ENCODE measurements around the gene PGBD4.
"Not testable (repeated sequence)": the region's sequence is repeated elsewhere in the genome, so short reads cannot be mapped to it uniquely, and the experiment has no call there.

PGBD4 gene

GRCh38 chr15:34116620-34117019 lies 14.7 kb downstream of the PGBD4 start:
- Histone ChIP-seq H3K4me3 (ENCODE audit: low read depth, low read length) (no peak overlapping the region), H3K27me3 (no peaks in the 10 kb centered on the region), H3K4me1 (no peaks in the 10 kb centered on the region), H3K9me3 (no peaks in the 10 kb centered on the region), H3K36me3 (no peaks in the 10 kb centered on the region)
- TF ChIP-seq, protein P1, sequence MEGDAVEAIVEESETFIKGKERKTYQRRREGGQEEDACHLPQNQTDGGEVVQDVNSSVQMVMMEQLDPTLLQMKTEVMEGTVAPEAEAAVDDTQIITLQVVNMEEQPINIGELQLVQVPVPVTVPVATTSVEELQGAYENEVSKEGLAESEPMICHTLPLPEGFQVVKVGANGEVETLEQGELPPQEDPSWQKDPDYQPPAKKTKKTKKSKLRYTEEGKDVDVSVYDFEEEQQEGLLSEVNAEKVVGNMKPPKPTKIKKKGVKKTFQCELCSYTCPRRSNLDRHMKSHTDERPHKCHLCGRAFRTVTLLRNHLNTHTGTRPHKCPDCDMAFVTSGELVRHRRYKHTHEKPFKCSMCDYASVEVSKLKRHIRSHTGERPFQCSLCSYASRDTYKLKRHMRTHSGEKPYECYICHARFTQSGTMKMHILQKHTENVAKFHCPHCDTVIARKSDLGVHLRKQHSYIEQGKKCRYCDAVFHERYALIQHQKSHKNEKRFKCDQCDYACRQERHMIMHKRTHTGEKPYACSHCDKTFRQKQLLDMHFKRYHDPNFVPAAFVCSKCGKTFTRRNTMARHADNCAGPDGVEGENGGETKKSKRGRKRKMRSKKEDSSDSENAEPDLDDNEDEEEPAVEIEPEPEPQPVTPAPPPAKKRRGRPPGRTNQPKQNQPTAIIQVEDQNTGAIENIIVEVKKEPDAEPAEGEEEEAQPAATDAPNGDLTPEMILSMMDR (IDR thresholded peaks at IDR 0.05; ENCODE audit: low read depth, low read length): no peak
- DNase-seq: no peak

DNA sequence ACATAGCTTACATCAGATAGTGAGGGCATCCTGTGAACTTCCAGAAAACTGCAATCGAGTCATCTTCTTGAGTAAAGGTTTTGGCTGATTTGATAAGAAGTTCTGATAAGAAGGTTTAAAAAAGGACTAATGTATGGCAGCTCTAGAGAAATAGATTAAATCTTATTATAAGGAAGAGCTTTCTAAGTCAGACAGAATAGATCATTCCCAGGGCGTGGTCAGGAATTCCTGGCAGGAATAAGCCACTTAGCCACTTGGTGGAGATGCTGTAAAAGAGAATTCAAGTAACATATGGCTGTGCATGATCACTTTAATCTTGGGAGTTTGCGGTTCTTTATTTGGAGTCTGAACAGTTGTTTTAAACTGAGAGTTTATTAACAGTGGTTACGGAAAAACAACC lies 17.4 kb downstream of the PGBD4 start:
- no peaks in the 10 kb centered on the region for H3K9me3 ChIP-seq
- H3K4me3 ChIP-seq (ENCODE audit: low read depth, low read length): no peak overlapping the region
- TF ChIP-seq, protein P1 (IDR thresholded peaks at IDR 0.05; ENCODE audit: low read depth, low read length): no peak
- no peaks in the 10 kb centered on the region for H3K27me3 ChIP-seq
- no peaks in the 10 kb centered on the region for H3K36me3 ChIP-seq
- DNase-seq: no peak
- no peaks in the 10 kb centered on the region for H3K4me1 ChIP-seq

DNA sequence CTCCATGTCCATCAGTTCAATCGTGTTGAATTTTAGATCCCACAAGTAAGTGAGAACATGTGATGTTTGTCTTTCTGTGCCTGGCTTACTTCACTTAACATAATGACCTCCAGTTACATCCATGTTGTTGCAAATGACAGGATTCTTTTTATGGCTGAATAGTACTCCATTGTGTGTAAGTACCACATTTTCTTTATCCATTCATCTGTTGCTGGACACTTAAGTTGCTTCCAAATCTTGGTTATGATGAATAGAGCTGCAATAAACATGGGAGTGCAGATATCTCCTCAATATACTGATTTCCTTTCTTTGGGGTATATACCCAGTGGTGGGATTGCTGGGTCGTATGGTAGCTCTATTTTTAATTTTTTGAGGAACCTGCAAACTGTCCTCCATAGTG lies 18.5 kb downstream of the PGBD4 start:
- H3K27me3 ChIP-seq; H3K4me1 ChIP-seq; H3K4me3 ChIP-seq (ENCODE audit: low read depth, low read length); H3K36me3 ChIP-seq; DNase-seq; H3K9me3 ChIP-seq: not testable (repeated sequence)

- H3K36me3 ChIP-seq, DNase-seq, H3K27me3 ChIP-seq: not testable (repeated sequence)
Observed at GRCh38 chr15:34121786-34122185, 19.9 kb downstream of the PGBD4 start.

GRCh38 chr15:34122771-34123183 lies 20.9 kb downstream of the PGBD4 start:
- TF ChIP-seq, protein P1 (IDR thresholded peaks at IDR 0.05; ENCODE audit: low read depth, low read length): no peak

More at GRCh38 chr15:34121786-34122185, 19.9 kb downstream of the PGBD4 start:
- not testable (repeated sequence) for H3K9me3 ChIP-seq; H3K4me1 ChIP-seq; H3K4me3 ChIP-seq (ENCODE audit: low read depth, low read length)

DNA sequence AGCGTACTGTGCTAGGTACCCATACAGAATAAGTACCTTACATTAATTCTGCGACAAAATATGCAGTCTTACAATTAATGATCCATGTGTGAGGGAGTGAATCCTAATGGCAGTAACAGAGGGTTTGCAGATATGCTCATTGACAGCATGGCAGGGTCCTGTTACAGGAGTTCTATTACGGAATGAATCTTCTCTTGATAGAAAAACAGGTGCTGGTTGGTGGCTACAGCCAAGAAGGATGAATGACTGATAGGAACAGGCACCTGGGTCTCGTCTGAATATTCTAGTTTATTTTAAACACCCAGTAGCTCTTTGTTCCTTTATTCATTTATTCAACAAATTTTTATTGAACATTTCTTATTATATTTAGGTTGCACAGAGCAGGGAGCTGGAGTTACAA lies 22.8 kb downstream of the PGBD4 start:
- no peak overlapping the region for H3K4me3 ChIP-seq (ENCODE audit: low read depth, low read length)
- H3K27me3 ChIP-seq: no peaks in the 10 kb centered on the region; the same call in 1 of the 2 replicates
- no peaks in the 10 kb centered on the region for H3K9me3 ChIP-seq
- no peak for DNase-seq
- no peaks in the 10 kb centered on the region for H3K4me1 ChIP-seq
- TF ChIP-seq, protein P1 (IDR thresholded peaks at IDR 0.05; ENCODE audit: low read depth, low read length): no peak
- H3K36me3 ChIP-seq: no peaks in the 10 kb centered on the region

More at GRCh38 chr15:34122771-34123183, 20.9 kb downstream of the PGBD4 start:
- no peaks in the 10 kb centered on the region for H3K36me3 ChIP-seq
- no peaks in the 10 kb centered on the region for H3K9me3 ChIP-seq
- no peaks in the 10 kb centered on the region; the same call in 1 of the 2 replicates for H3K27me3 ChIP-seq
- no peaks in the 10 kb centered on the region for H3K4me1 ChIP-seq
- no peak overlapping the region for H3K4me3 ChIP-seq (ENCODE audit: low read depth, low read length)
- DNase-seq: no peak

DNA sequence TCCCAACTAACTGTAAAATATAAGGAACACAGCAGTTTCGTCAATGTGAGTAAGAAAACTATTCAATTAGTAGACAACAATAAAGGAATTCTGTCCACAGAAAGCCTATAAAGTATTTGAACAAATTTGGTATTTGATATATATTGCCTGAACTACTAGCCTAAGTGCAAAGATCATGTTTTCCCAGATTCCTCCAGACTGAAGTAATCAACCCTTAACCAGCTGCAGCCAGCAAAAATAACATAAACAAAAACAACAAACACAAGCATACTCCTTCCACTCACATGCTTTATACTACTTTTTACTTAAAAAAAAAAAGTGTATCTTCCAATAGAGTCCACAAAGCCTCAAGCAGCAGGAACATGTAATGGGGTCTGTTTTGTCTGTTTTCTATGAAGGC lies 24.1 kb downstream of the PGBD4 start:
- DNase-seq: no peak
- Histone ChIP-seq H3K27me3 (no peaks in the 10 kb centered on the region; the same call in 1 of the 2 replicates), H3K36me3 (no peaks in the 10 kb centered on the region), H3K4me1 (no peaks in the 10 kb centered on the region), H3K4me3 (ENCODE audit: low read depth, low read length) (no peak overlapping the region), H3K9me3 (no peaks in the 10 kb centered on the region)
- TF ChIP-seq, protein P1 (IDR thresholded peaks at IDR 0.05; ENCODE audit: low read depth, low read length): no peak
